SK-N-SH treated with all-trans-retinoic acid at 6 μM for 48 hours (cell line): Measurements from ENCODE around the gene PSMD2.

Experiments
- CREB5 ChIP-seq: fragments of 250-450 bp; sonication (Bioruptor Pico); IDR thresholded peaks from 2 replicates; pipeline ENCODE4 v1.5.1; 2020; ENCODE audit warnings: low read depth, mild to moderate bottlenecking, moderate library complexity
- CSDC2 ChIP-seq: fragments of 250-450 bp; sonication (Bioruptor Pico); IDR thresholded peaks from 2 replicates; pipeline ENCODE4 v1.5.0; 2020; ENCODE audit warnings: mild to moderate bottlenecking, moderate library complexity
- GLIS3 ChIP-seq: fragments of 250-450 bp; sonication (Bioruptor Pico); IDR thresholded peaks from 2 replicates; pipeline ENCODE4 v1.5.0; 2020; ENCODE audit warnings: mild to moderate bottlenecking, moderate library complexity
- PATZ1 ChIP-seq: fragments of 250-450 bp; sonication (Bioruptor Pico); IDR thresholded peaks from 2 replicates; pipeline ENCODE4 v1.8.0; 2020; ENCODE audit warnings: mild to moderate bottlenecking, moderate library complexity, borderline replicate concordance
- RARB ChIP-seq: fragments of 250-450 bp; sonication (Bioruptor Pico); IDR thresholded peaks from 2 replicates; pipeline ENCODE4 v1.8.0; 2021; ENCODE audit warnings: mild to moderate bottlenecking, moderate library complexity
- SNAI2 ChIP-seq: fragments of 250-450 bp; sonication (Bioruptor Pico); IDR thresholded peaks from 2 replicates; pipeline ENCODE4 v1.5.0; 2020; ENCODE audit warnings: mild to moderate bottlenecking, moderate library complexity
- TCF4 ChIP-seq: fragments of 250-450 bp; sonication (Bioruptor Pico); IDR thresholded peaks from 2 replicates; pipeline ENCODE4 v1.8.0; 2021; ENCODE audit warnings: mild to moderate bottlenecking, moderate library complexity, borderline replicate concordance
- TOX ChIP-seq: fragments of 250-450 bp; sonication (Bioruptor Pico); IDR thresholded peaks from 2 replicates; pipeline ENCODE4 v1.8.0; 2021; ENCODE audit warnings: mild to moderate bottlenecking, moderate library complexity, borderline replicate concordance
- ZC3H10 ChIP-seq: fragments of 250-450 bp; sonication (Bioruptor Pico); IDR thresholded peaks from 2 replicates; pipeline ENCODE4 v1.5.1; 2021; ENCODE audit warnings: mild to moderate bottlenecking, moderate library complexity
- ZFP30 ChIP-seq: fragments of 450-650 bp; formaldehyde crosslinking; IDR thresholded peaks from 2 replicates; pipeline ENCODE4 v1.5.0; 2022; ENCODE audit warnings: mild to moderate bottlenecking, moderate library complexity
- ZNF8 ChIP-seq: fragments of 450-650 bp; formaldehyde crosslinking; IDR thresholded peaks from 2 replicates; pipeline ENCODE4 v1.5.0; 2020; ENCODE audit warnings: mild to moderate bottlenecking, moderate library complexity
- TF ChIP-seq, protein P1 (sequence below): fragments of 250-450 bp; sonication (Bioruptor Pico); IDR thresholded peaks from 2 replicates; pipeline ENCODE4 v1.8.0; 2021; ENCODE audit warnings: low read depth, mild to moderate bottlenecking, moderate library complexity, borderline replicate concordance

DNA sequence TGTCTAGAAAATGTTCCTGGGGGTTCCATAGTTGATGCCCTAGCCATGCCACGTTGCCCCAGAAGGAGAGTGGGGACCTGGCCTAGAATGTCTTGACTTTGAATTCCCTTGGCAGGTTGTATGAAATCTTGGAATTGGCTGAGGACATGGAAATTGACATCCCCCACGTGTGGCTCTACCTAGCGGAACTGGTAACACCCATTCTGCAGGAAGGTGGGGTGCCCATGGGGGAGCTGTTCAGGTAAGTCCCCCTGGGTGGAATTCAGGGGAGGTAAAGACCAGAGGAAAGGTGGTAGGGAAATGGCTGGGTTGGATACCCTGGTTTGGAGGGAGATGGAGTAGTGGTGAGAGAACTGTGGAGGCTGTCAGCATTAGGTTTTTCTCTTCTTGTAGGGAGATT is 29.5 kb downstream of the PSMD2 start:
- no peak for TF ChIP-seq PATZ1 (CRISPR knock-in tag)
- no peak for TF ChIP-seq ZFP30 (CRISPR knock-in tag)
- no peak for TF ChIP-seq CSDC2
- TF ChIP-seq RARB, result no peak
- no peak for TF ChIP-seq ZNF8
- no peak for TF ChIP-seq ZC3H10
- no peak for TF ChIP-seq TCF4 (CRISPR knock-in tag)
- no peak for TF ChIP-seq SNAI2 (CRISPR knock-in tag)
- no peak for TF ChIP-seq CREB5 (CRISPR knock-in tag)
- TF ChIP-seq GLIS3, result no peak
- no peak for TF ChIP-seq TOX (CRISPR knock-in tag)
- TF ChIP-seq, protein P1, sequence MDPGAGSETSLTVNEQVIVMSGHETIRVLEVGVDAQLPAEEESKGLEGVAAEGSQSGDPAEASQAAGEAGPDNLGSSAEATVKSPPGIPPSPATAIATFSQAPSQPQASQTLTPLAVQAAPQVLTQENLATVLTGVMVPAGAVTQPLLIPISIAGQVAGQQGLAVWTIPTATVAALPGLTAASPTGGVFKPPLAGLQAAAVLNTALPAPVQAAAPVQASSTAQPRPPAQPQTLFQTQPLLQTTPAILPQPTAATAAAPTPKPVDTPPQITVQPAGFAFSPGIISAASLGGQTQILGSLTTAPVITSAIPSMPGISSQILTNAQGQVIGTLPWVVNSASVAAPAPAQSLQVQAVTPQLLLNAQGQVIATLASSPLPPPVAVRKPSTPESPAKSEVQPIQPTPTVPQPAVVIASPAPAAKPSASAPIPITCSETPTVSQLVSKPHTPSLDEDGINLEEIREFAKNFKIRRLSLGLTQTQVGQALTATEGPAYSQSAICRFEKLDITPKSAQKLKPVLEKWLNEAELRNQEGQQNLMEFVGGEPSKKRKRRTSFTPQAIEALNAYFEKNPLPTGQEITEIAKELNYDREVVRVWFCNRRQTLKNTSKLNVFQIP (CRISPR knock-in tag), result no peak
